RWPE1 (cell line): ENCODE results near the gene ASPG.

Source experiments
- CTCF ChIA-PET: fragments of 350-600 bp; sonication (Branson Sonifier 250); formaldehyde crosslinking; extraction: SDS; loops from one replicate; lab custom pipeline; 2021; lab: Yijun Ruan, JAX
- POLR2A ChIA-PET: fragments of 400-600 bp; formaldehyde crosslinking; extraction: SDS; loops from one replicate; lab custom pipeline; 2020; ENCODE audit warnings: antibody characterized with exemption; ENCODE audit not compliant: low non-redundant PET; lab: Yijun Ruan, JAX
- DNase-seq: peaks from one replicate; pipeline ENCODE4 v3.0.0; 2012; ENCODE audit warnings: low spot score
- H3K27ac ChIP-seq: fragments of 450-650 bp; 2 replicates; pipeline ENCODE4 v1.5.1; 2017
- TF ChIP-seq, protein P1 (sequence below): fragments of 450-650 bp; conservative IDR thresholded peaks from 2 replicates; pipeline ENCODE4 v1.5.1; 2017; ENCODE audit warnings: low read depth, mild to moderate bottlenecking

Gene ASPG

GRCh38 chr14:104118006-104118844, 32.7 kb downstream of the ASPG start:
- no peak for DNase-seq
- TF ChIP-seq, protein P1, sequence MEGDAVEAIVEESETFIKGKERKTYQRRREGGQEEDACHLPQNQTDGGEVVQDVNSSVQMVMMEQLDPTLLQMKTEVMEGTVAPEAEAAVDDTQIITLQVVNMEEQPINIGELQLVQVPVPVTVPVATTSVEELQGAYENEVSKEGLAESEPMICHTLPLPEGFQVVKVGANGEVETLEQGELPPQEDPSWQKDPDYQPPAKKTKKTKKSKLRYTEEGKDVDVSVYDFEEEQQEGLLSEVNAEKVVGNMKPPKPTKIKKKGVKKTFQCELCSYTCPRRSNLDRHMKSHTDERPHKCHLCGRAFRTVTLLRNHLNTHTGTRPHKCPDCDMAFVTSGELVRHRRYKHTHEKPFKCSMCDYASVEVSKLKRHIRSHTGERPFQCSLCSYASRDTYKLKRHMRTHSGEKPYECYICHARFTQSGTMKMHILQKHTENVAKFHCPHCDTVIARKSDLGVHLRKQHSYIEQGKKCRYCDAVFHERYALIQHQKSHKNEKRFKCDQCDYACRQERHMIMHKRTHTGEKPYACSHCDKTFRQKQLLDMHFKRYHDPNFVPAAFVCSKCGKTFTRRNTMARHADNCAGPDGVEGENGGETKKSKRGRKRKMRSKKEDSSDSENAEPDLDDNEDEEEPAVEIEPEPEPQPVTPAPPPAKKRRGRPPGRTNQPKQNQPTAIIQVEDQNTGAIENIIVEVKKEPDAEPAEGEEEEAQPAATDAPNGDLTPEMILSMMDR = no peak
- CTCF ChIA-PET = interaction anchor here (0.5 to 3.1 kb wide), 4 partner anchors 24 to 784 kb away, joined by 3 to 12 read pairs (median 3); no protein-coding TSS in a partner anchor
- H3K27ac ChIP-seq = no peak overlapping the region
- POLR2A ChIA-PET = interaction anchor here (0.6 kb wide), 2 partner anchors 19 to 101 kb away, joined by 3 to 4 read pairs; no protein-coding TSS in a partner anchor

- CTCF ChIA-PET = interaction anchor here (0.7 to 3.1 kb wide), 3 partner anchors 25 to 783 kb away, joined by 3 to 12 read pairs (median 3); no protein-coding TSS in a partner anchor
- no peak overlapping the region for H3K27ac ChIP-seq
- TF ChIP-seq, protein P1 = no peak
- DNase-seq = no peak
- POLR2A ChIA-PET = interaction anchor here (0.6 kb wide), 1 partner anchor 382 kb away, joined by 3 read pairs; no protein-coding TSS in a partner anchor
Measured at GRCh38 chr14:104119119-104119487, 33.6 kb downstream of the ASPG start.

GRCh38 chr14:104119488-104120251, 34.2 kb downstream of the ASPG start:
- CTCF ChIA-PET = interaction anchor here (1.1 to 3.1 kb wide), 2 partner anchors 25 to 42 kb away, joined by 4 to 12 read pairs; no protein-coding TSS in a partner anchor
- TF ChIP-seq, protein P1 = no peak
- POLR2A ChIA-PET = interaction anchor here (0.6 kb wide), 2 partner anchors 382 to 779 kb away, joined by 3 read pairs; no protein-coding TSS in a partner anchor
- no peak overlapping the region for H3K27ac ChIP-seq
- DNase-seq = no peak

DNA sequence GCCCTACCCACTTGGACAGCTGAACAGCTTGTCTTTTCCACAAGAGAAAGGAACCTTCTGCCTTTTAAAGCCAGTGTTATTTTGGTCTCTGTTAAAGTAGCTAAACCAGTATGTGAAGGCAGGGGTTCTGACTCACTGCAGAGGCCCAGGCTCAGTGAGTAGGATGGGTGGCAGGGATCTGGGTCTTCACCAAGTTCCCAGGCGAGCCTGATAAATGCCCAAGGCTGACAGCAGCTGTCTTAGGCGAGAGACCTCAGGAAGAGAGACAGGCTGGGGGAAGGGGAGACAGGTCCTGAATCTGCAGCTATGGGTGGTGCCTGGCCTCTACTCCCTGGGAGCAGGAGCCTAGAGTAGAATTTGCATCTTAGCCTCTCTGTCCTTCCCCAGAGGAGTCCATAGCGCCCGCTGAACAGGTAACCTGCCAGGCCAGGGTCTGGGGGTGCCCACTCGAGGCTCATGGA, 34.8 kb downstream of the ASPG start:
- POLR2A ChIA-PET = interaction anchor here (0.6 kb wide), 1 partner anchor 778 kb away, joined by 3 read pairs; no protein-coding TSS in a partner anchor
- CTCF ChIA-PET = interaction anchor here (0.6 to 3.1 kb wide), 5 partner anchors 9 to 289 kb away, joined by 3 to 12 read pairs (median 3); no protein-coding TSS in a partner anchor
- H3K27ac ChIP-seq = no peak overlapping the region
- no peak for DNase-seq
- TF ChIP-seq, protein P1 = no peak

DNA sequence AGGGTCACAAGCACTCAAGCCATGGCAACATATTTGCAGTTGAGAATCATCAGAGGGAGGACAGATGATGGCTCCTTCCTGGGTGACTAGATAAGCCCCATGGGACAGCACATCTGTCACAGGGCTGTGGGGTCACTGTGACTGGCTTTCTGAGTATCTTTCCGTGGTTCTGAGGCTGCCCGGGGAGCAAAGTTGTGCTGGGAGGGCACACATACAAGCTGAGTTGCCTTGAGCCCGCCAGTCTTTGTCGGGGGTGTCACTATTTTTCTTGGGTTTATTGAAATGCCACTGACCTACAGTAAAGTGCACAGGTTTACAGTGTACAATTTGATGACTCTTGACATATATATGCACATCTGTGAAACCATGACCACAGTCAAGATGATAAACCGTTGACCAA, 35.6 kb downstream of the ASPG start:
- no peak for DNase-seq
- H3K27ac ChIP-seq = no peak overlapping the region
- TF ChIP-seq, protein P1 = no peak
- CTCF ChIA-PET = interaction anchor here (0.7 to 3.1 kb wide), 4 partner anchors 8 to 139 kb away, joined by 3 to 12 read pairs (median 3); no protein-coding TSS in a partner anchor
- POLR2A ChIA-PET = no interaction called here
